ENCODE data around the gene TSKU.

TSKU gene

DNA sequence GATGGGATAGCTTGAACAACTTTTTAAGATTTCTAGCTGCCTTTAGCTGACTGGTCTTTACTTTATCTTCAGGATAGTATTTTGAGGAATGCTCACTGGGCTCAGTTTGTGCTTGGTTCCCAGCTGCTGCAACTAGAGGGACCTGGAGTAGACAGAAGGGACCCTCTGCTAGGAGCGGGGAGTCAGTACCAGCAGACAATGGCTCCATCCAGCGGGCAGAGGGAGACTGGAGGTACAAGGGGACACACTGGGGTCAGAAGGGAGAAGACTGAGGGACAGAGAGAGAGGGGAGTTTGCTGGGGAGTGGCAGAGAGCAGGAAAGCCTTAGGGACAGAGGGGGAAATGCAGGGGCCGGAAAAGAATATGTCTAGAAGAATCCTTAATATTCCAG is 55.5 kb downstream of the TSKU start:
- Histone ChIP-seq H3K9me3 (ENCODE audit: control insufficient read depth, low read depth, low read length) (no peaks in the 10 kb centered on the region), H3K27me3 (ENCODE audit: control insufficient read depth, insufficient read depth, low read length) (no peaks in the 10 kb centered on the region), H3K9ac (ENCODE audit: low read length) (no peak overlapping the region), H3K4me3 (ENCODE audit: low read length) (no peak overlapping the region), H3K27ac (ENCODE audit: low read length) (no peak overlapping the region), H3K4me1 (ENCODE audit: control insufficient read depth, low read depth, low read length) (no peaks in the 10 kb centered on the region), H3K36me3 (ENCODE audit: control insufficient read depth, low read depth, low read length) (no peaks in the 10 kb centered on the region)

DNA sequence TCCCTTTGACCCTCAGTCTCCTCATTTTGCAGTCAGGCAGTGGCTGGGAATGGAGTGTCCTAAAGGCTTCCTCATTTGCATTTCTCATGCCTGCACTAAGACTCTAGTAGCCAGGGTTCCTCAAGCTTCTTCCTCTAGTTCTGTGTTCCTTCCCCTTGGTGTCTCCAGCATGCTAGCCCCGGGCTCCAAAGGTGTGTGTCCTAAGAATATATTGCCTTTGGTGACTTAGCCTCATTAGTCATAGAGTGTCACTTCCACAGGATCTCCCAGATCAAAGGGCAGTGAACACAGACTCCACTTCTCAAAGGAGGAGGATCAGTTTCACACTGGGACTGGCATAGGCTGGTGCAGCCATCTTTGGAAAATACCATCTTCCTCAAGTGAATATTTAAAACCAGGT is 56.2 kb downstream of the TSKU start:
- Histone ChIP-seq H3K27me3 (ENCODE audit: control insufficient read depth, insufficient read depth, low read length) (no peaks in the 10 kb centered on the region), H3K4me1 (ENCODE audit: control insufficient read depth, low read depth, low read length) (no peaks in the 10 kb centered on the region), H3K36me3 (ENCODE audit: control insufficient read depth, low read depth, low read length) (no peaks in the 10 kb centered on the region), H3K27ac (ENCODE audit: low read length) (no peak overlapping the region), H3K9ac (ENCODE audit: low read length) (no peak overlapping the region), H3K9me3 (ENCODE audit: control insufficient read depth, low read depth, low read length) (no peaks in the 10 kb centered on the region), H3K4me3 (ENCODE audit: low read length) (no peak overlapping the region)

DNA sequence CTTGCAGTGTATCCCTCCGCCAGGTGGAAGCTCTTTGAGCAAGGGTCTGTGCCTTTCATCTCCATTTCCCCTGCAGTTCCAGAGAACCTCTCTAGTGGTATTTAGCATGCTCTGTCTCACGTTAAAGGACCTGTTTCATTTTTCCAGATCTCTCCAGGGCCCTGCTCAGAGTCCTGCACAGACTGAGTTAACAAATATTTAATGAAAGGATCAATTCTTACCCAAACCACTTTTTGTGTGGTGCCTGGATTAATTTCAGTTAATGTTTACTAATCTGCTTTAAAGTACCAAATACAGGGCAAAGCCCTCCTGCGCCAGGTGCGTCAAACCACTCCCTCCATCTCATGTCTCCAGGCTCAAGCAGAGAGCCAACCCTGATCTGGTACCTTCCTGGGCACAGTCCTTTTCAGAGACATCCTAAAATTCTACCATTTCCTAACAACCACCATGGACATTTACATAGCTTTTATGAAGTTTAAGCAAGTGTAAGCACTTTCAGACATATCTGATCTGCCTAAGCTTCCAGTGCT is 58.8 kb downstream of the TSKU start:
- H3K9me3 ChIP-seq (ENCODE audit: control insufficient read depth, low read depth, low read length) = no peaks in the 10 kb centered on the region
- H3K36me3 ChIP-seq (ENCODE audit: control insufficient read depth, low read depth, low read length) = no peaks in the 10 kb centered on the region
- H3K27me3 ChIP-seq (ENCODE audit: control insufficient read depth, insufficient read depth, low read length) = no peaks in the 10 kb centered on the region
- H3K9ac ChIP-seq (ENCODE audit: low read length) = no peak overlapping the region
- no peak overlapping the region for H3K27ac ChIP-seq (ENCODE audit: low read length)
- H3K4me3 ChIP-seq (ENCODE audit: low read length) = no peak overlapping the region
- H3K4me1 ChIP-seq (ENCODE audit: control insufficient read depth, low read depth, low read length) = no peaks in the 10 kb centered on the region

DNA sequence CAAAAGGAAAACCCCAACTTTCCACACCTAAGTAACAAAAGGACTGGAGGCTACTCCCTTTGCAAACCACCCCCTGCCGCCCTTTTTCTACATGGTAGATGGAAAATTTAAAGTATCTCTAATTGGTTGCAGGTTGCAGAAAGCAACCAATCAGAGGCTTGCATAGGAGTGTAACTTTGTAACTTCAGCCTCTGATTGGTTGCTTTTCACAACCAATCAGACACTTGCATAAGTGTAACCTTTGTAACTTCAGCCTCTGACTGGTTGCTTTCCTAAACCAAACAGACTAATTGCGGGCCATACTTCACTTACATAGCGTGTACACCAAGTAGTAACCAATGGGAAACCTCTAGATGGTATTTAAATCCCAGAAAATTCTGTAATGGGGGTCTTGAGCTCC is 60.8 kb downstream of the TSKU start:
- Histone ChIP-seq H3K36me3 (ENCODE audit: control insufficient read depth, low read depth, low read length) (no peaks in the 10 kb centered on the region), H3K9ac (ENCODE audit: low read length) (no peak overlapping the region), H3K9me3 (ENCODE audit: control insufficient read depth, low read depth, low read length) (no peaks in the 10 kb centered on the region), H3K27ac (ENCODE audit: low read length) (no peak overlapping the region), H3K27me3 (ENCODE audit: control insufficient read depth, insufficient read depth, low read length) (no peaks in the 10 kb centered on the region), H3K4me1 (ENCODE audit: control insufficient read depth, low read depth, low read length) (no peaks in the 10 kb centered on the region), H3K4me3 (ENCODE audit: low read length) (no peak overlapping the region)

DNA sequence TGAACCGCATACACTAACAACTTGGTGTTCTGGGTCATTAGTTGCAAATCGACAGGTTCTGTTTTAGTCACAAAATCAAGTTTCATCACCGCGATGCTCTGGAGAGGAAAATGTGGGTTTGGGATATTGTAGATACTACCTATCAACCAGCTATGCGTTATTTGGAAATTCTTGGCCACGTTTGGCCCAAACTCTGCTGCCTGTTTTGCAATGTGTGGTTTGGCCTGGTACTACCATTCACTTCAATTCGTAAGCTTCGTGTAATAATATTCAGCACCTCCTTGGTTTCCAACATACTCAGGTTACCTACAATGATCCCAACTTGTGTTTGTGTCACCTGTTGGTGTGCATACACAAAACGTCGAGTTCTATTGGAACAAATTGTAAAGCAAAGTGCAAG is 61.4 kb downstream of the TSKU start:
- no peaks in the 10 kb centered on the region for H3K36me3 ChIP-seq (ENCODE audit: control insufficient read depth, low read depth, low read length)
- H3K9me3 ChIP-seq (ENCODE audit: control insufficient read depth, low read depth, low read length) = no peaks in the 10 kb centered on the region
- no peak overlapping the region for H3K4me3 ChIP-seq (ENCODE audit: low read length)
- H3K27ac ChIP-seq (ENCODE audit: low read length) = no peak overlapping the region
- no peak overlapping the region for H3K9ac ChIP-seq (ENCODE audit: low read length)
- H3K27me3 ChIP-seq (ENCODE audit: control insufficient read depth, insufficient read depth, low read length) = no peaks in the 10 kb centered on the region
- H3K4me1 ChIP-seq (ENCODE audit: control insufficient read depth, low read depth, low read length) = no peaks in the 10 kb centered on the region

DNA sequence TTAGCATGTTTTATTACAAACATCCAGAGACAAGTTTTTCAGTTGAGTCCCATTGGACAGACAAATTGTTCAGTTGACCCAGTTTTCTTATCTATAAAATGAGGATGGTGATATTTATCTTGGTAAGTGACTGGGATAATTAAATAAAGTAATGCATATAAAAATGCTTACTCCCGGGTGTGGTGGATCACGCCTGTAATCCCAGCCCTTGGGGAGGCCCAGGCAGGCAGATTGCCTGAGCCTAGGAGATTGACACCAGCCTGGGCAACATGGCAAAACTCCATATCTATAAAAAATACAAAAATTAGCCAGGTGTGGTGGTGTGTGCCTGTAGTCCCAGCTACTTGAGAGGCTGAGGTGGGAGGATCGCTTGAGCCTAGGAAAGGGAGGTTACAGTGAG is 61.9 kb downstream of the TSKU start:
- H3K9me3 ChIP-seq (ENCODE audit: control insufficient read depth, low read depth, low read length) = no peaks in the 10 kb centered on the region
- H3K36me3 ChIP-seq (ENCODE audit: control insufficient read depth, low read depth, low read length) = no peaks in the 10 kb centered on the region
- no peak overlapping the region for H3K27ac ChIP-seq (ENCODE audit: low read length)
- no peaks in the 10 kb centered on the region for H3K4me1 ChIP-seq (ENCODE audit: control insufficient read depth, low read depth, low read length)
- no peak overlapping the region for H3K9ac ChIP-seq (ENCODE audit: low read length)
- no peak overlapping the region for H3K4me3 ChIP-seq (ENCODE audit: low read length)
- no peaks in the 10 kb centered on the region for H3K27me3 ChIP-seq (ENCODE audit: control insufficient read depth, insufficient read depth, low read length)

DNA sequence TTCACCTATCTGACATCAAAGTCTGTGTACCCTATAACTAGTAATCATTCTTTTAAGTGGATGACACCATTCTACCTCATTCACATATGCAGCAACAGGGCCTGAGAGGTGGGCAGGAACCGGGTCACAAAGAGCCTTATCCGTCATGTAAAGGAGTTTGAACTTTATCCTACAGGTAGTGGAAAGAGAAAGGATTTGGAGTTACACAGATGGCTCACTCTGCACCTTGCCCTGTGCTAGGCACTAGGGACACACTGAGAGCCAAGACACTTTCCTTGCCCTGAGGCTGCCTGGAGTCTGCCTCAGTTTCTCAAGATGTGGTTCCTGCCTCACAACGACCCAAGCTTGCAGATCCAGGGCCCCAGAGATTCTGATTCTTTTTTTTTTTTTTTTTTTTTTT is 63.3 kb downstream of the TSKU start:
- H3K36me3 ChIP-seq (ENCODE audit: control insufficient read depth, low read depth, low read length) = no peaks in the 10 kb centered on the region

More for the DNA sequence above, 63.3 kb downstream of the TSKU start:
- no peaks in the 10 kb centered on the region for H3K9me3 ChIP-seq (ENCODE audit: control insufficient read depth, low read depth, low read length)
- no peak overlapping the region for H3K9ac ChIP-seq (ENCODE audit: low read length)
- H3K27ac ChIP-seq (ENCODE audit: low read length) = no peak overlapping the region
- H3K4me3 ChIP-seq (ENCODE audit: low read length) = no peak overlapping the region
- no peaks in the 10 kb centered on the region for H3K27me3 ChIP-seq (ENCODE audit: control insufficient read depth, insufficient read depth, low read length)
- H3K4me1 ChIP-seq (ENCODE audit: control insufficient read depth, low read depth, low read length) = no peaks in the 10 kb centered on the region

Measured in iPS-18a (cell line).